OCI-LY7 (cell line): ENCODE results near the gene HRNR.

Experiments
- EZH2phosphoT487 ChIP-seq: fragments of 200-600 bp; sonication (generic); IDR thresholded peaks from 2 replicates; pipeline ENCODE4 v1.6.1; 2018; ENCODE audit warnings: low read depth, borderline replicate concordance, mild to moderate bottlenecking, mixed run types, antibody characterized with exemption, low read length, moderate library complexity, mixed read lengths
- TF ChIP-seq, protein P1 (sequence below): fragments of 200-600 bp; sonication (generic); conservative IDR thresholded peaks from 2 replicates; pipeline ENCODE4 v1.5.1; 2014; ENCODE audit warnings: mild to moderate bottlenecking, antibody characterized with exemption, low read length, moderate library complexity, mixed read lengths

DNA sequence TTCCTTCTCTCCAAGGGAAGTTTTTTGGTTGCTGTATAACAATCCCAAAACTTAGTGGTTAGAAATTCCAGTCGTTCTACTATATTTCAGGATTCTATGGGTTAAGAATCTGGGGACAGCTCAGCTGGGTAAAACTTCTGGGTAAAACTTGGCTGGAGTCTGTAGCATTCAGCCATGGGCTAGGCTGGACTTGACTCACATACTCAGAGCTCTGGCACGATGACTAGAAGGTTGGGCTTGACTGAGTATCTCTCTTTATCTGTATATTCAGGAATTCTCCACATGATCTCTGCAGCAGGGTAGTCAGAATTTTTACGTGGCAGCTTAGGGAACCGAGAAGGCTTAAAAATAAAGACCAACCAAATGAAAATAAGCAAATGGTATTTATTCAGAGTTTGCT, 28.2 kb upstream of the HRNR start:
- TF ChIP-seq, protein P1, sequence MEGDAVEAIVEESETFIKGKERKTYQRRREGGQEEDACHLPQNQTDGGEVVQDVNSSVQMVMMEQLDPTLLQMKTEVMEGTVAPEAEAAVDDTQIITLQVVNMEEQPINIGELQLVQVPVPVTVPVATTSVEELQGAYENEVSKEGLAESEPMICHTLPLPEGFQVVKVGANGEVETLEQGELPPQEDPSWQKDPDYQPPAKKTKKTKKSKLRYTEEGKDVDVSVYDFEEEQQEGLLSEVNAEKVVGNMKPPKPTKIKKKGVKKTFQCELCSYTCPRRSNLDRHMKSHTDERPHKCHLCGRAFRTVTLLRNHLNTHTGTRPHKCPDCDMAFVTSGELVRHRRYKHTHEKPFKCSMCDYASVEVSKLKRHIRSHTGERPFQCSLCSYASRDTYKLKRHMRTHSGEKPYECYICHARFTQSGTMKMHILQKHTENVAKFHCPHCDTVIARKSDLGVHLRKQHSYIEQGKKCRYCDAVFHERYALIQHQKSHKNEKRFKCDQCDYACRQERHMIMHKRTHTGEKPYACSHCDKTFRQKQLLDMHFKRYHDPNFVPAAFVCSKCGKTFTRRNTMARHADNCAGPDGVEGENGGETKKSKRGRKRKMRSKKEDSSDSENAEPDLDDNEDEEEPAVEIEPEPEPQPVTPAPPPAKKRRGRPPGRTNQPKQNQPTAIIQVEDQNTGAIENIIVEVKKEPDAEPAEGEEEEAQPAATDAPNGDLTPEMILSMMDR: no peak
- TF ChIP-seq EZH2phosphoT487: no peak
